Smooth muscle cell (in vitro differentiated cells): ENCODE results near the gene EHD1. TPM values are rescaled to one million over a fixed set of nuclear protein-coding genes. Genes with fewer than 3 reads are reported as not detected.

Experiments
- DNase-seq: peaks from one replicate; lab custom pipeline; 2025; ENCODE audit not compliant: unreplicated experiment; lab: John Stamatoyannopoulos, UW
- H2AFZ ChIP-seq: fragments of 200-600 bp; sonication (generic); 2 replicates; pipeline ENCODE4 v1.6.0; 2016; ENCODE audit warnings: antibody characterized with exemption, low read depth, mild to moderate bottlenecking
- H3F3A ChIP-seq: fragments of 200-600 bp; sonication (generic); 2 replicates; pipeline ENCODE4 v1.6.0; 2017; ENCODE audit warnings: antibody characterized with exemption, low read depth
- H3K27ac ChIP-seq: fragments of 200-600 bp; sonication (generic); 2 replicates; pipeline ENCODE4 v1.5.1; 2016; ENCODE audit warnings: low read depth, mild to moderate bottlenecking
- H3K27me3 ChIP-seq: fragments of 200-600 bp; sonication (generic); 2 replicates; pipeline ENCODE4 v1.6.1; 2016; ENCODE audit warnings: low read depth, mild to moderate bottlenecking
- H3K36me3 ChIP-seq: fragments of 200-600 bp; sonication (generic); 2 replicates; pipeline ENCODE4 v1.5.1; 2016; ENCODE audit warnings: low read depth
- H3K4me1 ChIP-seq: fragments of 200-600 bp; sonication (generic); 2 replicates; pipeline ENCODE4 v1.5.1; 2016; ENCODE audit warnings: low read depth
- H3K4me2 ChIP-seq: fragments of 200-600 bp; sonication (generic); 2 replicates; pipeline ENCODE4 v1.6.0; 2016; ENCODE audit warnings: mild to moderate bottlenecking
- H3K4me3 ChIP-seq: fragments of 200-600 bp; sonication (generic); 2 replicates; pipeline ENCODE4 v1.5.1; 2016; ENCODE audit warnings: mild to moderate bottlenecking
- H3K79me2 ChIP-seq: fragments of 200-600 bp; sonication (generic); 2 replicates; pipeline ENCODE4 v1.6.0; 2016; ENCODE audit warnings: low read depth, mild to moderate bottlenecking
- H3K9ac ChIP-seq: fragments of 200-600 bp; sonication (generic); 2 replicates; pipeline ENCODE4 v1.6.0; 2016; ENCODE audit warnings: low read depth
- H3K9me3 ChIP-seq: fragments of 200-600 bp; sonication (generic); replicated peaks from 2 replicates; pipeline ENCODE4 v1.5.1; 2016; ENCODE audit warnings: low read depth
- H4K20me1 ChIP-seq: fragments of 200-600 bp; sonication (generic); 2 replicates; pipeline ENCODE4 v1.6.0; 2016; ENCODE audit warnings: low read depth
- WGBS: methylation state at CpG from one replicate; pipeline ENCODE4 v1.1.7; 2016; ENCODE audit warnings: low lambda C conversion rate; 5-methylcytosine and 5-hydroxymethylcytosine counted together
- polyA plus RNA-seq: library from polyadenylated mRNA; unstranded; fragments of >200 nt; fragmentation: Nextera tagmentation; extraction: Ambion mirVana; gene quantifications from 2 replicates; pipeline ENCODE4 v1.2.1, GENCODE V29; 2016
- total RNA-seq: library from RNA; depleted of rRNA; stranded (reverse); fragments of >200 nt; gene quantifications from 2 replicates; pipeline ENCODE4 v1.2.3, GENCODE V29; 2014
- TF ChIP-seq, protein P1 (sequence below): fragments of 200-600 bp; sonication (generic); IDR thresholded peaks from 2 replicates; pipeline ENCODE4 v1.5.1; 2017; ENCODE audit warnings: borderline replicate concordance, mild to moderate bottlenecking, antibody characterized with exemption; ENCODE audit not compliant: insufficient read depth, poor library complexity, severe bottlenecking

The EHD1 gene
- total and polyA plus RNA-seq, 2 experiments from 2014 or later = 42.8 to 59.8 TPM

DNA sequence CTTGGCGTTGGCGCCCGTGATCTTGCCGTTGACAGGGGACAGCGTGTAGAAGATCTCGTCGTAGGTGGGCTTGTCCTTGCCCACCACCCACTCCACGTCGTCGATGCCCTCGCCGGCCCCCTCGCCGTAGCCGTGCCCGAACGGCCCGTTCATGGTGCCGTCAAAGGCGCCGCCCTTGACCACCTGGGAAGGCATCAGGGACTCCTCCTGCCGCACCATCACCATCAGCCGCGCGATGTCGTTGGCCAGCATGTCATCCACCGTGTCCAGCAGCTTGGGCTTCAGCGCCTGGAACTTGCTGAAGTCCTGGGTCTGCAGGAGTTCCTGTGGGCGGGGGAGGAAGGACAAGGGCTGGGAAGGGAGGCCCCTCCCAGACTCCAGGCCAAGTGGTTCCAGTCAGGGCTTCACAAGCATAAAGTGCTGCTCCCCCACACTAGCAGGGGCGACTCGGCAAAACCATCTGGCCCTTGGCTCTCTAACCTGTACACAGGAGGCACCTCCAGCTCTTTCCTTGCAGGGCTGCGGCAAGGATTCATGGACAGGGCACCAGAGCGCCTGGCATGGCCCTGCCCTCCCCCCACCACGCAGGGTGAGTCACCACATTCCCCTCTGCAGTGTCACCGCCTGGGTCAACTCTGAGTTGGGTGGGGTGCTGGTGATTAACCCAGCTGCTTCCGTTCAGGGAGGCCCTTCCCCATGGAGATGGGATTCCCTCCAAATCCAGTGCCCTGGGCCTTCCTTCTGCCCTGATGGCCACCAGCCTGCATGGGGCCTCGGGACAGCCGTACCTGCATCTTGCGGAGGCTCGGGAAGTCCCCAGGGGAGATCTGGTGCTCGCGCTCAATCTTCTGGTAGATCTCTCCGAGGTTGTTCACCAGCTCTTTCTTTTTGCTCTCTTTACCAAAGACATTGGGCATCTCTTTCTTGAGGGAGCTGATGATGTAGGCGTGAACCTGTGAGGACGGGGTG lies 23.6 kb downstream of the EHD1 start:
- no peaks in the 10 kb centered on the region for H3K4me1 ChIP-seq

DNA sequence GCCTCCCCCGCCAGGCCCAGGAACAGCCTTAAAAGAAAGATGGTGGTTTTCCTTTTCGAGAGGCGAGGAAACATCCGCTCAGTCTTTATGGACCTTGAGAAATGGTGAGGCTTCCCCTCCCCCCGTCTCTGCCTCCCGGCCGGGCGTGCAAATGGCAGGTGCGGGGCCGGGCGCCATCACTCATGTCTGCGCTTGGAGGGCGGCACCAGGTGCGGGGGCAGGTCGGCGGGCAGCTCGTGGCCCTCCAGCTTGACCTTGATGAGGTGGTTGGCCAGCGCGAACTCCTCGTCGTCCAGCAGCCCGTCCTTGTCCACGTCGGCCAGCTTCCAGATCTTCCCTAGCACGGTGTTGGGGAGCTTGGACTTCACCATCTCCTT lies 24.3 kb downstream of the EHD1 start:
- H3K4me1 ChIP-seq = no peaks in the 10 kb centered on the region
- H3K79me2 ChIP-seq = peaks cover 14% of the 10 kb centered on the region
- H3F3A ChIP-seq = peaks cover 16% of the 10 kb centered on the region
- H3K27ac ChIP-seq = peak overlapping the region; percentile 82
- H3K27me3 ChIP-seq = no peaks in the 10 kb centered on the region
- H3K4me3 ChIP-seq = no peak overlapping the region
- WGBS = 98% methylated on average over 25 of the region's 25 CpGs
- peaks cover 18% of the 10 kb centered on the region for H4K20me1 ChIP-seq
- TF ChIP-seq, protein P1, sequence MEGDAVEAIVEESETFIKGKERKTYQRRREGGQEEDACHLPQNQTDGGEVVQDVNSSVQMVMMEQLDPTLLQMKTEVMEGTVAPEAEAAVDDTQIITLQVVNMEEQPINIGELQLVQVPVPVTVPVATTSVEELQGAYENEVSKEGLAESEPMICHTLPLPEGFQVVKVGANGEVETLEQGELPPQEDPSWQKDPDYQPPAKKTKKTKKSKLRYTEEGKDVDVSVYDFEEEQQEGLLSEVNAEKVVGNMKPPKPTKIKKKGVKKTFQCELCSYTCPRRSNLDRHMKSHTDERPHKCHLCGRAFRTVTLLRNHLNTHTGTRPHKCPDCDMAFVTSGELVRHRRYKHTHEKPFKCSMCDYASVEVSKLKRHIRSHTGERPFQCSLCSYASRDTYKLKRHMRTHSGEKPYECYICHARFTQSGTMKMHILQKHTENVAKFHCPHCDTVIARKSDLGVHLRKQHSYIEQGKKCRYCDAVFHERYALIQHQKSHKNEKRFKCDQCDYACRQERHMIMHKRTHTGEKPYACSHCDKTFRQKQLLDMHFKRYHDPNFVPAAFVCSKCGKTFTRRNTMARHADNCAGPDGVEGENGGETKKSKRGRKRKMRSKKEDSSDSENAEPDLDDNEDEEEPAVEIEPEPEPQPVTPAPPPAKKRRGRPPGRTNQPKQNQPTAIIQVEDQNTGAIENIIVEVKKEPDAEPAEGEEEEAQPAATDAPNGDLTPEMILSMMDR = no peak
- no peak overlapping the region for H2AFZ ChIP-seq
- H3K9me3 ChIP-seq = no peaks in the 10 kb centered on the region
- H3K36me3 ChIP-seq = no peaks in the 10 kb centered on the region
- H3K9ac ChIP-seq = no peak overlapping the region
- DNase-seq = no peak
- H3K4me2 ChIP-seq = peak overlapping the region; percentile 53

More for the DNA sequence above, 23.6 kb downstream of the EHD1 start:
- 73% methylated on average over 45 of the region's 45 CpGs for WGBS
- H2AFZ ChIP-seq = no peak overlapping the region
- H3K9me3 ChIP-seq = no peaks in the 10 kb centered on the region
- peak overlapping the region; percentile 53 for H3K4me2 ChIP-seq
- TF ChIP-seq, protein P1 = no peak
- DNase-seq = peak; percentile 55
- H3K27ac ChIP-seq = peak overlapping the region; percentile 82
- peaks cover 21% of the 10 kb centered on the region for H3K79me2 ChIP-seq
- H3K36me3 ChIP-seq = no peaks in the 10 kb centered on the region
- peaks cover 16% of the 10 kb centered on the region for H3F3A ChIP-seq
- H3K27me3 ChIP-seq = no peaks in the 10 kb centered on the region
- H3K9ac ChIP-seq = peak overlapping the region; percentile 50
- no peak overlapping the region for H3K4me3 ChIP-seq
- H4K20me1 ChIP-seq = peaks cover 18% of the 10 kb centered on the region

DNA sequence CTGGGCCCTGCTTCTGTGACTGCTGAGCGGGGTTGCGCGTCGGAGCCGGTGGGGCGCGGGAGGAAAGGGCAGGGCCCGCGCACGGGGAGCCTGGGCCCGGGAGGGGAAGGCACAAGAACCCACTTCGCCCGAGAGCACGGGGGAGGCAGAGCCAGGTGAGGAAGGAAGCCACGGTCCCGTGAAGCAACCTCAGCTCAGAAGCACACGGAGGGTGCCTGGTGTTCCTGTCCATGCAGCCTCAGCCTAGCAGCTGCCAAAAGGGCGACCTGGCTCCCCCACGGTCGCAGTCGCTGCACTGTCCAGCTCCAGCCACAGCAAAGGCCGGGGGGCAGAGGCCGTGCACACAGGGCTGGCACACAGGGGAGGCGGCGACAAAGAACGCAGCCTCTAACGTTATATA lies 24.7 kb downstream of the EHD1 start:
- Histone ChIP-seq H3K27me3 (no peaks in the 10 kb centered on the region), H3K79me2 (peaks cover 11% of the 10 kb centered on the region), H3K4me1 (no peaks in the 10 kb centered on the region), H3F3A (peaks cover 16% of the 10 kb centered on the region), H3K36me3 (no peaks in the 10 kb centered on the region), H2AFZ (no peak overlapping the region), H3K9ac (no peak overlapping the region), H3K9me3 (no peaks in the 10 kb centered on the region), H4K20me1 (peaks cover 18% of the 10 kb centered on the region), H3K4me3 (no peak overlapping the region), H3K27ac (peak overlapping the region; percentile 2), H3K4me2 (no peak overlapping the region)
- WGBS = 90% methylated on average over 26 of the region's 27 CpGs
- TF ChIP-seq, protein P1 = no peak
- no peak for DNase-seq
